HS-5 (cell line): Measurements from ENCODE around the gene IFNL2.
"Not testable (repeated sequence)": the region's sequence is repeated elsewhere in the genome, so short reads cannot be mapped to it uniquely, and the experiment has no call there.

ENCODE experiments used
- DNase-seq: peaks from one replicate; pipeline ENCODE4 v3.0.0-alpha.2; 2012; ENCODE audit warnings: low read depth

IFNL2 gene

DNA sequence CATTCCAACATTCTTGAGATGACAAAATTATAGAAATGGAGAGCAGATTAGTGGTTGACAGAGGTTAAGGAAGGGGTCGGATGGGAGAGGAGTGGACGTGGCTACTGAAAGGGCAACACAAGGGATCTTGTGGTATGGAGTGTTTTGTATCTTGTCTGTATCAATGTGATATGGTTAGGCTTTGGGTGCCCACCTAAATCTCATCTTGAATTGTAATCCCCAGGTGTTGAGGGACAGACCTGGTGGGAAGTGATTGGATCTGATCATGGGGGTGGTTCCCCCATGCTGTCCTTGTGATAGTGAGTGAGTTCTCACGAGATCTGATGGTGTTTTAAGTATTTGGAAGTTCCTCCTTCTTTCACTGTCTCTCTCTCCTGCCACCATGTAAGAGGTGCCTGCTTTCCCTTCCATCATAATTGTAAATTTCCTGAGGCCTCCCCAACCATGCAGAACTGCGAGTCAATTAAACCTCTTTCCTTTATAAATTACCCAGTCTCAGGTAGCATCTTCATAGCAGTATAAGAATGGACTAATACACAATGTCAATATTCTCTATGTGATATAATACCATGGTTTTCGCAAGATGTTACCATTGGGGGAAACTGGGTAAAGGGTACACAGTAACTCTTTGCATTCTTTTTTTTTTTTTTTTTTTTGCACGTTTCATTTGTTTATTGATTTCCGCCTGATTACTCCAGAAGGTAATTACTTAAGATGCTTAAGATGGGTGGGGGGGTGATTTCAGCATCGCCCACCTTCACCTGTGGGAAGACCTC, 14.6 kb upstream of the IFNL2 start:
- DNase-seq, result no peak

- DNase-seq, result no peak
Measured at GRCh38 chr19:39254531-39255345, 13.5 kb upstream of the IFNL2 start.

GRCh38 chr19:39257227-39257626, 11.0 kb upstream of the IFNL2 start:
- DNase-seq, result no peak

DNA sequence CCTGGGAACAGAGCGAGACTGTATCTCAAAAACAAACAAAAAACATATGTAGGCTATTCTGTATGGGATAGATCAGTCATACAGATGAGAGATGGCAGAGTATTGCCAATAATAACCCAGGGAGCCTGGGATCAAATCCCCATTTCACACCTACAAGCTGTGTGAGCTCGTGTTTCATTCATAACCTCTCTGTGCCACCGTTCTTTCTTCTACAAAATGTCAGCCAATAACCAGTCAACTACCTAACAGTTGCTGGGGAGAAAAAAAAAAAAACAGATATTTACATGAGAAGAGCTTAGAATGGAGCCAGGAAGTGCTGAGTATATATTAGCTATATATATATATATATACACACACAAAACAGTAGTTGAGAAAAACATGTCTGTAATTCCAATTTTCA, 6.5 kb upstream of the IFNL2 start:
- DNase-seq, result no peak

DNA sequence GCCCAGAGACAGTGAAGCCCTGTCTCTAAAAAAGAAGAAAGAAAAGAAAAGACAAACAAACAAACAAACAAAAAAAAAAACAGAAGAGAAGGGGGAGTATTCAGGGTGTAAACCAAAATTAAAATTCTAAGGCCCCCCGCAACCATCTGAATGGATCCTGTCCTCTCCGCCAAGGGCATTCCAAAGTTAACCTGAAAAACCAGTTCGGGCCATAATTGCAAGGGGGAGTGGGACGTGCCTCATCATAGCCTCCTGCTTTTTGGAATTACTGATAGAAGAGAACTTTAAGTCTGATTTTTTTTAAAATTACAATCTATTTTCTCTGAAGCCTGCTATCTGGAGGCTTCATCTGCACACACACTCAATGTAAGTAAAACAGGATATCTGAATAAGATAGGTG, 5.7 kb upstream of the IFNL2 start:
- DNase-seq, result no peak

DNA sequence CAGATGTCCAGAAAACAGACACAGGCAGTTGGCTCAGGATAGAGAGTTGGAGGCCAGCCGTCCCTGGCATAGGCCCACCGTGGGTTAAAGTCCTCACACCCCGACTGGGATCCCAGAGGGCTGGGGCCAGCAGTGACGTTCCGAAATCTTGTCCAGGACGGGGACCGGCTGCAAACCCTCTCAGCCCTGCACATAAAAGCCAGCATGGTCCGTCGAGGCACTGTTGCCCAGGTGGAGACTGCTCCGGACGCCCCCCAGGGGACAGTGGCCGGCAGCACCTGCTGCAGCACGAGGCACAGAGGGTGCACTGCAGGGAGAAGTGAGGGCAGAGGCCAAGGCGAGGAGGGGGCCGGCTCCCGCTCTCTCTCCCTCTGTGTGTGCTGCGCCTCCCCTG, 4.3 kb upstream of the IFNL2 start:
- no peak for DNase-seq

GRCh38 chr19:39264306-39265290, 3.6 kb upstream of the IFNL2 start:
- DNase-seq, result no peak

DNA sequence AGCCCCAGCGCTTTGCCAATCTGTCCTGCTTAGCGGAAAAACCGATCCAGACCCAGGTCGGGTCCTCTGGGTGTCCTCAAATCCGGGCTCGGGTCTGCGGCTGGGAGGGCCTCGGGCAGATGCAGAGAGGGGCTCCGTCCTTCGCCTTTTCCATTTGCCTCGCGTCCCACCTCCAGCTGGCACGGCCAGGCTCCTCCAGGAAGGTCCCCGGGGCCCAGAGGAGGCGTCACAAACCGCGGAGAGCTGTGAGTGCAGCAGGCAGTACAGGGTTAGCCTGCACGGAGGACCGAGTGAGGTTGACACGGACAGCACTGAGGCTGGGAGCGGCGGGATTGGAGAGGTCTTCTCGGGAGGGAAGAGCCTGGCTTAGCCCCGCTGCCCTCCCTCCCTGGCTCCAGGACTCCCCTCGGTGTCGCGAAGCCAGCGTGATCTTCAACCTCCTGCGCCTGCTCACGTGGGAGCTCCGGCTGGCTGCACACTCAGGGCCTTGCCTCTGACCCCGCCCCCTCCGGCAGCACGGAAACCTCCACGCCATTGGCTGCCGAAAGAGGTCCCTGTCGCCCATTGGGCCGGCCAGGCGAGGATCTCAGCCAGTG, 2.8 kb upstream of the IFNL2 start:
- no peak for DNase-seq

- not testable (repeated sequence) for DNase-seq
Measured at GRCh38 chr19:39268531-39269223, 481 bp downstream of the IFNL2 start.

- not testable (repeated sequence) for DNase-seq
Measured at GRCh38 chr19:39269369-39269768, 1.2 kb downstream of the IFNL2 start.

- no peak for DNase-seq
Measured at GRCh38 chr19:39270036-39270871, 2.1 kb downstream of the IFNL2 start.

GRCh38 chr19:39273859-39274258, 5.7 kb downstream of the IFNL2 start:
- not testable (repeated sequence) for DNase-seq

- DNase-seq, result no peak
Measured at GRCh38 chr19:39275578-39275977, 7.4 kb downstream of the IFNL2 start.

- DNase-seq, result no peak
Measured at GRCh38 chr19:39276740-39277139, 8.5 kb downstream of the IFNL2 start.

GRCh38 chr19:39277598-39277997, 9.4 kb downstream of the IFNL2 start:
- no peak for DNase-seq

DNA sequence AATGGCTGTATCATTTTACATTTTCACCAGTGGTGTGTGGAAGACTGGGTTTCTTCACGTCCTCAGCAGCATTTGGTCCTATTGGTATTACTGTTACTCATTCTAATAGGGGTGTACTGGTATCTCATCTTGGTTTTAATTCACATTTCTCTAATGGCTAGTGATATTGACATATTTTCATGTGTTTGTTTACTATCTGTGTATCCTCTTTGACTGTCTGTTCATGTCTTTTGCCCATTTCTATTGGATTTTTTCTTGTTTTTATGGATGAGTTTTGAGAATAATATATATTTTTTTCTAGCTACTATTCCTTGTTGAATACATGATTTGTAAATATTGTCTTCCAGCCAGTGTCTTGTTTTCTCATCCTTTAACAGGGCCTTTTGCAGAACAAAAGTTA, 13.8 kb downstream of the IFNL2 start:
- DNase-seq, result no peak

- DNase-seq, result no peak
Measured at GRCh38 chr19:39284032-39284431, 15.8 kb downstream of the IFNL2 start.

DNA sequence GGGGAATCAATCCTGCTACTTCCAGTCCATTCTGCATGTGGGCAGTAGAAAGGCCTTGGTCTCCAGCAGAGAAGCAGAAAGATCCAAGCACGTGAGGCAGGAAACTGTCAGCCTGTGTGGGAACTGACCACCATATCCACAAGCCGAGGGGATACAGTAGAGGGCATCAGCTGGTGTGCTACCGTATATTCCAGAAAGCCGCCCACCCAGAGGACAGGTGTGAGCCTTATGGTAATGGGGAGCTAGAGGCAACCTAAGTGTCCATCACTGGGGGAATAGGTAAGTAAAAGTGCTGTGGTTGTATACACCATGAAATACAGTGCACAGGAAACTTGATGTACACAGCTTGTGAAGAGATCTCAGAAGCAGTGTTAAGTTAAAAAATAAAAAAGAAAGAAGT, 25.2 kb downstream of the IFNL2 start:
- DNase-seq, result no peak

DNA sequence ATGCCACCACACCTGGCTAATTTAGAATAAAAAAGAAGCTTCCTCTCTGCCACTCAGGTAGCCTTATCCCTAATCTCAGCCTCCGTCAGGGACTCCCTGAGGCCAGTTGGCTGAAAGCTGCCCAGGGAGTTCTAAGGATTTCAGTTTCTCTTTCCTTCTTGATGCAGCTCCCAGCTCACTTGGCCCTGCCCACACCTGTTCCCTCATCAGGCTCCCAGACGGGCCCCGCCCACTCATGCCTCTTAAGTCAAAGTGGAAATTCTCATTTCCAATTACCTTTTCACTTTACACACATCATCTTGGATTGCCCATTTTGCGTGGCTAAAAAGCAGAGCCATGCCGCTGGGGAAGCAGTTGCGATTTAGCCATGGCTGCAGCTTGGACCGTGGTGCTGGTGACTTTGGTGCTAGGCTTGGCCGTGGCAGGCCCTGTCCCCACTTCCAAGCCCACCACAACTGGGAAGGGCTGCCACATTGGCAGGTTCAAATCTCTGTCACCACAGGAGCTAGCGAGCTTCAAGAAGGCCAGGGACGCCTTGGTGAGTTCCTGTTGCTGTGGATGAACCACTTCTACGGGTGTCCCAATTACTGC, 28.0 kb downstream of the IFNL2 start, which contains the start of gene IFNL1:
Gene IFNL1, plus strand, starts transcription at position 353 of the 591 bp plus-strand sequence. Its CDS starts 15 bp downstream, at position 368.
- no peak for DNase-seq

DNA sequence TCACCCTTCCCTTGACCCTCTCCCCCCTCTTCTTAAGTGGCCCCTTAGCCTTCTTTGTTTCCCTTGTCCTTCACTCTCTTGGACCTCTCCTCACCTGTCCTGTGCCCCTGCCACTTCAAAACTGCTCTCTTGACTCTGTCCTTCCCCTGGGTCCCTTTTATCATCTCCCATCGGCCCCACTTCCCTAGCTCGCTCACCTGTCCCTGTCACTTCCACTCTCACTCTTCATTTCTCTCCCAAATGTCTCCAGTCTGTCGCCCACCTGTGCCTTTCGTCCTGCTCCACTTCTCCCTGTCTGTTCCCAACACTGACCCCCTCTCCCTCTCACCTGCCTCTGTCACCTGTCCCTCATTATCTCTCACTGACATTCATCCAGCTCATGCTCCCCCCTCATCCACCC, 28.7 kb downstream of the IFNL2 start:
- DNase-seq, result no peak
